D721Med (cell line): ENCODE data around the gene IGSF9.
"Not testable (repeated sequence)": the region's sequence is repeated elsewhere in the genome, so short reads cannot be mapped to it uniquely, and the experiment has no call there.

Experiments used
- DNase-seq: peaks from one replicate; pipeline ENCODE4 v3.0.0; 2011; ENCODE audit warnings: low spot score; ENCODE audit not compliant: insufficient read length
- FAIRE-seq: peaks from 2 replicates; lab custom pipeline; 2011; peaks lifted over from hg19 to GRCh38; lab: Jason Lieb, UNC
- TF ChIP-seq, protein P1 (sequence below): IDR thresholded peaks from 2 replicates; pipeline ENCODE4 v1.5.1; 2012; ENCODE audit warnings: mild to moderate bottlenecking, control low read depth; ENCODE audit not compliant: insufficient read depth; ENCODE audit errors: missing control alignments

The IGSF9 gene

DNA sequence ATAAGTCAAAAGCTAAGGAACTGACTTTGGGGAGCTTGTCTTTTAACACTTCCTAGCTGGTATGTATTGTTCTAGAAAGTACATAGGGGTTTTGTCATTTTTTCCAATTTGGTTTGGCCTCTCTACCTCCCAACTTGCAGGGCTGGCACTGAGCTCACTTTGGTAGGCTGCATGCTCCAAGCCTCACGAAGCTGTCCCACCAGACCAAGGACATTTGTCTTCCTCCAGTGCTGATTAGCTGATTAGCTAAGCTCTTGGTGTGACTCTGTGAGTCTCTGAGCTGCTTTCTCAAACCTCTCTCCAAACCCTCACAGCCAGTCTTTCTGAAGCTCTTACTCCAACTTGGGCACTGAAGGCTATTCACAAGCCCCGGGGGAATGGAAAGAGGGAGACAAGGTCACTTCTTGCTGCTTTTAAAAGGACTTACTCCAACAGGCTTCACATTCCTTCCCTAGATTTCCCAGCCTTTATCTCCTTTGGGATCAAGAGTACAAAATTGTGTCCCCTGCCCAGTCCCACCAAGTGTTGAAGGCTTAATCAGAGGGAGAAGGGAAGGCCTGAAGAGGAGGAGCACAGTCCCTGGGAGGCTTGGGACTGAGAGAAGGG is 44.6 kb downstream of the IGSF9 start:
- DNase-seq (no peak), FAIRE-seq (no peak)
- TF ChIP-seq, protein P1, sequence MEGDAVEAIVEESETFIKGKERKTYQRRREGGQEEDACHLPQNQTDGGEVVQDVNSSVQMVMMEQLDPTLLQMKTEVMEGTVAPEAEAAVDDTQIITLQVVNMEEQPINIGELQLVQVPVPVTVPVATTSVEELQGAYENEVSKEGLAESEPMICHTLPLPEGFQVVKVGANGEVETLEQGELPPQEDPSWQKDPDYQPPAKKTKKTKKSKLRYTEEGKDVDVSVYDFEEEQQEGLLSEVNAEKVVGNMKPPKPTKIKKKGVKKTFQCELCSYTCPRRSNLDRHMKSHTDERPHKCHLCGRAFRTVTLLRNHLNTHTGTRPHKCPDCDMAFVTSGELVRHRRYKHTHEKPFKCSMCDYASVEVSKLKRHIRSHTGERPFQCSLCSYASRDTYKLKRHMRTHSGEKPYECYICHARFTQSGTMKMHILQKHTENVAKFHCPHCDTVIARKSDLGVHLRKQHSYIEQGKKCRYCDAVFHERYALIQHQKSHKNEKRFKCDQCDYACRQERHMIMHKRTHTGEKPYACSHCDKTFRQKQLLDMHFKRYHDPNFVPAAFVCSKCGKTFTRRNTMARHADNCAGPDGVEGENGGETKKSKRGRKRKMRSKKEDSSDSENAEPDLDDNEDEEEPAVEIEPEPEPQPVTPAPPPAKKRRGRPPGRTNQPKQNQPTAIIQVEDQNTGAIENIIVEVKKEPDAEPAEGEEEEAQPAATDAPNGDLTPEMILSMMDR: no peak

DNA sequence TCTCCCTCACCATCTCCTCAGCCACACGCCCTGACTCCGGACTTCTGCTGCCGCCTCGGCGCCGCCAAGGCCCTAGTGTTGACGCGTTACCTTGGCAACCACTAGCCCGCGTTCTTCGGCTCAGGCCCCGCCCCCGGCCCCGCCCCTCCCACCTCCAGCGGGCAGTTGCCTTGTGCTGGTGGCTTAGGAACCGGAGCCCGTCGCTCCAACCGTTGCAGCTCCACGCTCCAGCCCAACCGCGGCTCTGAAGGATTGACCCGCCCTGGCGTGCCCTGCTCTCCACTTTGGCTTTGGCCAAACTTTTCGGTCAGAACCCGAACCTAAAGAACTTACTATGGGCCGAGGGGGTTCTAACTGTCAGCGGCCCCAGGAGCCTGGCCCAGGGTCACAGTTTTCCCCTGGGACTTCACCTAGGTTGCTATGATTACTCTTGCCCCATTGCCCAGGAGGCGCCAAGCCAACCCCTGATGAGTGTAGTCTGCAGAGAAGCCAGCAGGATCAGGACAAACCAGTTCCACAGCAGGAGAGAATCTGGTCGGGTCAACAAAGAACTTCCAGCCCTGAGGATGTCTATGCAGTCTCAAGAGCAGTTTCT is 45.2 kb downstream of the IGSF9 start, which contains the start of gene CFAP45:
Gene CFAP45 (minus strand): TSS at position 80 of the 595 bp plus-strand sequence. CDS start 67 bp downstream, at position 13.
- FAIRE-seq: no peak
- no peak for DNase-seq
- TF ChIP-seq, protein P1: no peak

GRCh38 chr1:159899634-159900033 is 45.8 kb downstream of the IGSF9 start:
- DNase-seq, FAIRE-seq: not testable (repeated sequence)

DNA sequence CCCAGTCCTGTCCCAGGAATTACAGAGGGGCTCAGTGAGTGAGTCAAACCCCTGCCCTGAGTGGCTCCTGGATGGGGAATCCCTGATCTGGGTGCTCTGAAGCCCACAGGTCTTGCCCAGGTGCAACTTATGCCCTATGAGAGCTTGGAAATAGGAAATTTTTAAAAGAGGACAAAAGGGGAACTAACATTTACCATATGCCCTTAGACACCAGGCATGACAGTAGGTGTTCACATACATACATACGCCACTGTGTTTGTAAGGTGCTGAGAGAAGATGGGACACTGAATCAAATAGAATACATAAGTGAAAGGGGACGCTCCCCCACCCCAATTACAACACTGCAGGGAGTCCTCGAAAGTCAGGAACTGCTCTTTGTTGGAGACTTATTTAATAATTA is 46.9 kb downstream of the IGSF9 start:
- DNase-seq (no peak), FAIRE-seq (no peak)
- TF ChIP-seq, protein P1: no peak

DNA sequence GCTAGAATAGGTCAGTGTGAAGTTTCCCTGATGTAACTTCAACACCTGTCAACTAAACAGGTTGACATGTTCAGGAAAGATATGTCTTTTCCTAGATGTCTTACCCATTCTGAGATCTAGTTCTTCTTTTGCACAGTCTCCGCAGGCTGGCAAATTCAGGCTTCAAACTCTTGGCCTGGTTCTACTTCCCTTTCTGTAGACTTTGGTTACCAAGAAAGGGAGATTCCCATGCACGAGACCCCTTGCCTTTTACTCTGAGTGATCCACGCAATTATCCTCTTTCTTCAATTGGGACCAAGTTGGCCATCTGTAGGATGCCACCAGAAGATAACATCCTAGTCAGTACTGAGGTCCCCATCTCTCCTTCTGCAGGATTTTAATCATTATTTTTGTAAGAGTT is 47.5 kb downstream of the IGSF9 start:
- DNase-seq (no peak), FAIRE-seq (no peak)
- TF ChIP-seq, protein P1: no peak

GRCh38 chr1:159896546-159896930 is 48.9 kb downstream of the IGSF9 start:
- TF ChIP-seq, protein P1: no peak
- FAIRE-seq (no peak), DNase-seq (no peak)

GRCh38 chr1:159895836-159896545 is 49.4 kb downstream of the IGSF9 start:
- FAIRE-seq (no peak), DNase-seq (no peak)
- TF ChIP-seq, protein P1: no peak
